ENCODE measurements around the gene PPP1R3F.

- TF ChIP-seq, protein P1, sequence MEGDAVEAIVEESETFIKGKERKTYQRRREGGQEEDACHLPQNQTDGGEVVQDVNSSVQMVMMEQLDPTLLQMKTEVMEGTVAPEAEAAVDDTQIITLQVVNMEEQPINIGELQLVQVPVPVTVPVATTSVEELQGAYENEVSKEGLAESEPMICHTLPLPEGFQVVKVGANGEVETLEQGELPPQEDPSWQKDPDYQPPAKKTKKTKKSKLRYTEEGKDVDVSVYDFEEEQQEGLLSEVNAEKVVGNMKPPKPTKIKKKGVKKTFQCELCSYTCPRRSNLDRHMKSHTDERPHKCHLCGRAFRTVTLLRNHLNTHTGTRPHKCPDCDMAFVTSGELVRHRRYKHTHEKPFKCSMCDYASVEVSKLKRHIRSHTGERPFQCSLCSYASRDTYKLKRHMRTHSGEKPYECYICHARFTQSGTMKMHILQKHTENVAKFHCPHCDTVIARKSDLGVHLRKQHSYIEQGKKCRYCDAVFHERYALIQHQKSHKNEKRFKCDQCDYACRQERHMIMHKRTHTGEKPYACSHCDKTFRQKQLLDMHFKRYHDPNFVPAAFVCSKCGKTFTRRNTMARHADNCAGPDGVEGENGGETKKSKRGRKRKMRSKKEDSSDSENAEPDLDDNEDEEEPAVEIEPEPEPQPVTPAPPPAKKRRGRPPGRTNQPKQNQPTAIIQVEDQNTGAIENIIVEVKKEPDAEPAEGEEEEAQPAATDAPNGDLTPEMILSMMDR (IDR thresholded peaks at IDR 0.05; ENCODE audit: insufficient read depth, low read depth, low read length): no peak
- no peak for TF ChIP-seq EZH2 (IDR thresholded peaks at IDR 0.05; ENCODE audit: insufficient read depth, low read length)
Observed at GRCh38 chrX:49247346-49247745, 22.2 kb upstream of the PPP1R3F start.
